Karpas-422 (cell line): ENCODE measurements around the gene CCNT1. TPM values are rescaled to one million over a fixed set of nuclear protein-coding genes. Genes with fewer than 3 reads are reported as not detected.

ENCODE experiments used
- DNase-seq: peaks from one replicate; pipeline ENCODE4 v3.0.0-alpha.2; 2015
- H2AFZ ChIP-seq: fragments of 200-600 bp; sonication (generic); 2 replicates; pipeline ENCODE4 v1.6.1; 2014; ENCODE audit warnings: antibody characterized with exemption, low read length, mixed read lengths
- H3K27ac ChIP-seq: fragments of 200-600 bp; sonication (generic); 2 replicates; pipeline ENCODE4 v1.5.1; 2014; ENCODE audit warnings: mild to moderate bottlenecking, low read length, moderate library complexity
- H3K27me3 ChIP-seq: fragments of 200-600 bp; sonication (generic); 2 replicates; pipeline ENCODE4 v1.6.1; 2014; ENCODE audit warnings: low read length, mixed read lengths
- H3K36me3 ChIP-seq: fragments of 200-600 bp; sonication (generic); 2 replicates; pipeline ENCODE4 v1.6.1; 2014; ENCODE audit warnings: low read length, mixed read lengths; ENCODE audit not compliant: insufficient read depth
- H3K4me1 ChIP-seq: fragments of 200-600 bp; sonication (generic); 2 replicates; pipeline ENCODE4 v1.6.1; 2014; ENCODE audit warnings: mild to moderate bottlenecking, low read length, mixed read lengths
- H3K4me2 ChIP-seq: fragments of 200-600 bp; sonication (generic); 2 replicates; pipeline ENCODE4 v1.6.1; 2014; ENCODE audit warnings: low read length, low read depth, mild to moderate bottlenecking; ENCODE audit not compliant: poor library complexity, severe bottlenecking
- H3K4me3 ChIP-seq: fragments of 200-600 bp; sonication (generic); 2 replicates; pipeline ENCODE4 v1.5.1; 2014; ENCODE audit warnings: mild to moderate bottlenecking, antibody characterized with exemption, low read length, mixed read lengths
- H3K79me2 ChIP-seq: fragments of 200-600 bp; sonication (generic); 2 replicates; pipeline ENCODE4 v1.6.1; 2014; ENCODE audit warnings: mild to moderate bottlenecking, low read length, mixed read lengths
- H3K9ac ChIP-seq: fragments of 200-600 bp; sonication (generic); 2 replicates; pipeline ENCODE4 v1.6.0; 2014; ENCODE audit warnings: low read length
- H3K9me2 ChIP-seq: fragments of 200-600 bp; sonication (generic), shearing (Covaris generic); replicated peaks from 2 replicates; pipeline ENCODE4 v1.6.0; 2014; ENCODE audit warnings: mild to moderate bottlenecking, low read length, moderate library complexity; ENCODE audit not compliant: insufficient read depth
- H3K9me3 ChIP-seq: fragments of 300-700, 200-600 bp; sonication (generic); 2 replicates; pipeline ENCODE4 v1.6.1; 2014; ENCODE audit warnings: low read length, mixed read lengths
- H4K20me1 ChIP-seq: fragments of 200-600 bp; sonication (generic); 2 replicates; pipeline ENCODE4 v1.6.1; 2014; ENCODE audit warnings: mild to moderate bottlenecking, antibody characterized with exemption, low read length, low read depth; ENCODE audit not compliant: insufficient read depth
- total RNA-seq: library from RNA; depleted of rRNA; stranded (reverse); fragments of >200 nt; shearing (Covaris generic); gene quantifications from 2 replicates; pipeline ENCODE4 v1.2.3, GENCODE V29; 2014; ENCODE audit warnings: low replicate concordance; rRNA removed

CCNT1 gene
- total RNA-seq, result 39.2 and 40.9 TPM in 2 replicates

GRCh38 chr12:48716493-48717251, at the start of gene CCNT1:
CCNT1 (minus strand) TSS chr12:48716707; CDS start chr12:48716675, 32 bp downstream.
- Histone ChIP-seq H3K9ac (peak within 1 kb of the TSS; percentile 93), H3K4me2 (peak within 1 kb of the TSS; percentile 100), H3K9me2 (no peaks in the 10 kb centered on the region), H3K27me3 (no peaks in the 10 kb centered on the region), H3K9me3 (peaks cover 5% of the 10 kb centered on the region; the same call in 1 of the 2 replicates), H3K27ac (peak within 1 kb of the TSS; percentile 74), H3K79me2 (peaks cover 47% of the 10 kb centered on the region), H3K36me3 (peaks cover 24% of the 10 kb centered on the region; the same call in 1 of the 2 replicates), H2AFZ (peak within 1 kb of the TSS; percentile 44; the same call in 1 of the 2 replicates), H4K20me1 (peaks cover 7% of the 10 kb centered on the region), H3K4me1 (peaks cover 26% of the 10 kb centered on the region), H3K4me3 (peak within 1 kb of the TSS; percentile 95)
- DNase-seq, result peak; percentile 100

GRCh38 chr12:48765753-48766162, 49.3 kb upstream of the CCNT1 start:
- no peak for DNase-seq

GRCh38 chr12:48764521-48764920, 48.0 kb upstream of the CCNT1 start:
- H2AFZ ChIP-seq, result no peak overlapping the region

More at GRCh38 chr12:48765753-48766162, 49.3 kb upstream of the CCNT1 start:
- H3K27me3 ChIP-seq, result no peaks in the 10 kb centered on the region
- H3K27ac ChIP-seq, result no peak overlapping the region
- H3K4me1 ChIP-seq, result no peaks in the 10 kb centered on the region
- no peaks in the 10 kb centered on the region for H3K36me3 ChIP-seq
- H3K4me3 ChIP-seq, result no peak overlapping the region
- H3K9ac ChIP-seq, result no peak overlapping the region
- no peaks in the 10 kb centered on the region for H3K9me3 ChIP-seq
- no peak overlapping the region for H2AFZ ChIP-seq
- no peaks in the 10 kb centered on the region for H3K9me2 ChIP-seq
- no peaks in the 10 kb centered on the region for H3K79me2 ChIP-seq
- no peak overlapping the region for H3K4me2 ChIP-seq
- no peaks in the 10 kb centered on the region for H4K20me1 ChIP-seq

DNA sequence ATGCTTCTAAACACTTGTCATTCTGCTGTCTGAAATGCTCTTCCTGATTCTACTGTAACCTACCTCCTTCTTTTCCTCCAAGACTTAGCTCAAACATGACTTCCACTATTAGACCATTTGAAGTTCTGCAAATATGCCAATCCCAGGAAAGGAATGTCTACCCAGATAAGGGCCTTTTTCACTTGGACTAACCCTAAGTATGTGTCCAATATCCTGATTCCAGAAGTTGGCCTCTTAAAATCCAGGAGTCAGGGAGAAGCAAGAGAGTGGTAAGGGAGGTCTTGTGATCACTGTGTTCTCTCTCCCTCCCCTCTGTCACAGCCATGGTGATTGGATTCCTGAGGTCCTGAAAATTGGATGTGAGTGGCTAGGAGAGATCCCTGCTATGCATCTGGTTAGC, 42.2 kb upstream of the CCNT1 start:
- no peaks in the 10 kb centered on the region for H3K9me3 ChIP-seq
- H3K36me3 ChIP-seq, result no peaks in the 10 kb centered on the region
- no peak for DNase-seq
- no peaks in the 10 kb centered on the region for H3K79me2 ChIP-seq
- no peaks in the 10 kb centered on the region for H3K27me3 ChIP-seq
- H4K20me1 ChIP-seq, result no peaks in the 10 kb centered on the region
- H3K4me2 ChIP-seq, result no peak overlapping the region
- H3K4me1 ChIP-seq, result no peaks in the 10 kb centered on the region
- H3K27ac ChIP-seq, result no peak overlapping the region
- no peak overlapping the region for H3K9ac ChIP-seq
- no peak overlapping the region for H3K4me3 ChIP-seq
- no peaks in the 10 kb centered on the region for H3K9me2 ChIP-seq
- H2AFZ ChIP-seq, result no peak overlapping the region

More at GRCh38 chr12:48764521-48764920, 48.0 kb upstream of the CCNT1 start:
- Histone ChIP-seq H3K4me1 (no peaks in the 10 kb centered on the region), H3K9me3 (no peaks in the 10 kb centered on the region), H3K27me3 (no peaks in the 10 kb centered on the region), H3K9me2 (no peaks in the 10 kb centered on the region), H3K4me2 (no peak overlapping the region), H3K4me3 (no peak overlapping the region), H3K27ac (no peak overlapping the region), H3K9ac (no peak overlapping the region), H4K20me1 (no peaks in the 10 kb centered on the region), H3K36me3 (no peaks in the 10 kb centered on the region), H3K79me2 (no peaks in the 10 kb centered on the region)
- DNase-seq, result no peak

- Histone ChIP-seq H3K9me2 (no peaks in the 10 kb centered on the region), H2AFZ (no peak overlapping the region), H3K27ac (no peak overlapping the region), H3K36me3 (no peaks in the 10 kb centered on the region), H3K4me2 (no peak overlapping the region), H3K79me2 (no peaks in the 10 kb centered on the region), H3K4me1 (no peaks in the 10 kb centered on the region), H4K20me1 (no peaks in the 10 kb centered on the region), H3K27me3 (no peaks in the 10 kb centered on the region), H3K4me3 (no peak overlapping the region), H3K9ac (no peak overlapping the region), H3K9me3 (no peaks in the 10 kb centered on the region)
- no peak for DNase-seq
These were observed 41.7 kb upstream of the CCNT1 start for GRCh38 chr12:48758186-48758585.

DNA sequence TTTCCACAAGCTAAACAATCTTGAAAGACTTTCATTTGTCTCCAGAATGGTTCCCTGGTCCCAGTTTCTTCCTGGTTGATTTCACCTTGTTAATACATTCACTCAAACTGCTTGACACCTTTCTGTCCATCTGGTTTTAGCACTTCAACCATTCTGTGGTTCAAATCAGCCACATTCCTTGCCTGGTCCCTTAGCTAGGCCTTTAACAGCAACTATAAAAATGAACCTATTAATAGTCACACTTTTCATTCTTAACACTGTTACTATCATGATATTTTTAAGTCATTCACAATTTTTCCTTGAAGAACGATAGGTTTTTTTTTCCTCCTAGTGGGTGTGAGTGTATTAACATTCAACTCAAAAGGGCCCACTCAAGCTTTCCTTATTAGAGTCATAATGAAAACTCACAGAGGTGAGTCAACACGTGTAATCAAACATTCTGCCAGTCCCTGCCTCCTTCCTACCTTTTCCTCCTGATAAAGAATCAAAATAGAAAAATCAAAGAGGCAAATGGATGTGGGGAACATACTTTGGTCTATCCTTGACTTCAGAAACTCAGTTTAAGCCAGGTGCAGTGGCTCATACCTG, 34.4 kb upstream of the CCNT1 start:
- no peaks in the 10 kb centered on the region for H3K9me3 ChIP-seq
- H3K9me2 ChIP-seq, result no peaks in the 10 kb centered on the region
- no peaks in the 10 kb centered on the region for H4K20me1 ChIP-seq
- no peak overlapping the region for H3K4me3 ChIP-seq
- H2AFZ ChIP-seq, result no peak overlapping the region
- no peak for DNase-seq
- no peaks in the 10 kb centered on the region for H3K36me3 ChIP-seq
- H3K4me1 ChIP-seq, result no peaks in the 10 kb centered on the region
- no peak overlapping the region for H3K4me2 ChIP-seq
- 0 out of 2 replicates have a peak, but pooled peaks cover 2% of the 10 kb centered on the region for H3K27me3 ChIP-seq
- no peaks in the 10 kb centered on the region for H3K79me2 ChIP-seq
- no peak overlapping the region for H3K27ac ChIP-seq
- H3K9ac ChIP-seq, result no peak overlapping the region

DNA sequence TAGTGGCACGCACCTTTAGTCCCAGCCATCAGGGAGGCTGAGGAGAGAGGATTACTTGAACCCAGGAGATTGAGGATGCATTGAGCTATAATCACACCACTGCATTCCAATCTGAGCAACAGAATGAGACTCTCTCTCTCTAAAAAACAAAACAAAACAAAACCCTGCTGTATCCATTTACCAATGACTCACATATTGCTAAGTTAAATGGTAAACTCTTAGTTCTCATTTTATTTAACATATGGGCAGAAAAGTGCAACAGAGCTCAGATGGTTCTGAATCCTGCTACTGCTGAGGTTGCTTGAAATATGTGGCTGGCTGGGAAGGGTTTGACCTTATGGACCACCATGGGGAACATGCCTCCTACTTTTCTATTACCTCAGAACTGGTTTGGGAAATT, 33.7 kb upstream of the CCNT1 start:
- Histone ChIP-seq H3K79me2 (no peaks in the 10 kb centered on the region), H3K9me3 (no peaks in the 10 kb centered on the region), H3K36me3 (no peaks in the 10 kb centered on the region), H3K4me3 (no peak overlapping the region), H3K4me2 (no peak overlapping the region), H3K9me2 (no peaks in the 10 kb centered on the region), H3K27me3 (0 out of 2 replicates have a peak, but pooled peaks cover 2% of the 10 kb centered on the region), H3K27ac (no peak overlapping the region), H2AFZ (no peak overlapping the region), H4K20me1 (no peaks in the 10 kb centered on the region), H3K9ac (no peak overlapping the region), H3K4me1 (no peaks in the 10 kb centered on the region)
- DNase-seq, result no peak

- Histone ChIP-seq H3K36me3 (no peaks in the 10 kb centered on the region), H3K27ac (no peak overlapping the region), H3K4me2 (no peak overlapping the region), H3K9ac (no peak overlapping the region), H3K9me3 (no peaks in the 10 kb centered on the region), H3K4me3 (no peak overlapping the region), H4K20me1 (no peaks in the 10 kb centered on the region), H3K27me3 (no peaks in the 10 kb centered on the region), H3K9me2 (no peaks in the 10 kb centered on the region), H3K4me1 (no peaks in the 10 kb centered on the region), H2AFZ (no peak overlapping the region), H3K79me2 (no peaks in the 10 kb centered on the region)
- no peak for DNase-seq
These were observed 27.9 kb upstream of the CCNT1 start for GRCh38 chr12:48744251-48745008.
